IPS-18a (cell line): ENCODE data around the gene TMEM131.
"Not testable (repeated sequence)": the region's sequence is repeated elsewhere in the genome, so short reads cannot be mapped to it uniquely, and the experiment has no call there.

Experiments used
- H3K27ac ChIP-seq: one replicate; pipeline ENCODE4 v1.5.1; 2013; ENCODE audit warnings: low read length
- H3K27me3 ChIP-seq: one replicate; pipeline ENCODE4 v1.6.1; 2013; ENCODE audit warnings: mild to moderate bottlenecking, low read length; ENCODE audit not compliant: control insufficient read depth, insufficient read depth
- H3K36me3 ChIP-seq: one replicate; pipeline ENCODE4 v1.6.1; 2013; ENCODE audit warnings: low read depth, low read length; ENCODE audit not compliant: control insufficient read depth
- H3K4me1 ChIP-seq: one replicate; pipeline ENCODE4 v1.6.1; 2013; ENCODE audit warnings: low read depth, low read length; ENCODE audit not compliant: control insufficient read depth
- H3K4me3 ChIP-seq: one replicate; pipeline ENCODE4 v1.5.1; 2013; ENCODE audit warnings: low read length
- H3K9ac ChIP-seq: one replicate; pipeline ENCODE4 v1.6.1; 2013; ENCODE audit warnings: mild to moderate bottlenecking, low read length, moderate library complexity
- H3K9me3 ChIP-seq: one replicate; pipeline ENCODE4 v1.6.1; 2013; ENCODE audit warnings: low read depth, low read length; ENCODE audit not compliant: control insufficient read depth

The TMEM131 gene

DNA sequence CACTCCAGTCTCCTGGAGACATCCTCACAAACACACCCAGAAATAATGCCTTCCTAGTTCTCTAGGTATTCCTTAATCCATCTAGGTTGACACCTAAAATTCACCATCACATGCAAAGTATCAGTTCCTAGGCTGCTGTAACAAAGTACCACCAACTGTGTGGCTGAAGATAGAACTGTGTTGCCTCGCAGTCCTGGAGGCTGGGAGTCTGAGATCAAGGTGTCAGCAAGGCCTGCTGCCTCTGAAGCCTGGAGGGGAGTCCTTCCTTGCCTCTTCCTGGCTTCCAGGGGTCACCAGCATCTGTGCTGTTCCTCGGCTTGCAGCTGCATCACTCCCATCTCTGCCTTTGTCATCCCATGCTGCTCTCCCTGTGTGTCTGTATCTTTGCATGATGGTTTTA lies 36.3 kb upstream of the TMEM131 start:
- no peaks in the 10 kb centered on the region for H3K36me3 ChIP-seq
- H3K4me1 ChIP-seq: peaks cover 10% of the 10 kb centered on the region
- no peaks in the 10 kb centered on the region for H3K27me3 ChIP-seq

DNA sequence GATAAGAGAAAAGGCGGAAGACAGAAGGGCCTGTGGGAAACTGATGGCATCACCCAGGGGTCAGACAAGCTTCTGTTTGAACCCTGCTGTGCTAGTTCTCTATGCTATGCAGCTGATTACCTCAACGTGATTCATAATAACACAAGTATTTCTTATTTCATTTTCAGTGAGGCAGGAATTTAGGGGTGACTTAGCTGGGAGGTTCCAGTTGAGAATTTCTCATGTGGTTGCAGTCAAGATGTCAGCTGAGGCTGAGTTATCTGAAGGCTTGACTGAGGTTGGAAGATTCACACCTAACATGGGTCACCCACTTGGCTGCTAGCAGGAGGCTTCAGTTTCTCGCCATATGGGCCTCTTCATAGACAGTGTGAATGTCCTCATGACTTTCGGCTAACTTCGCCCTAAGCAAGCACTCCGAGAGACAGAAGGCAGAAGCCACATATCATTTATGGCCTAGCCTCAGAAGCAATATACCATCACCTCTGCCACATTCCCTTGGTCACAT lies 34.0 kb upstream of the TMEM131 start:
- no peak overlapping the region for H3K9ac ChIP-seq
- H3K27ac ChIP-seq: no peak overlapping the region
- no peaks in the 10 kb centered on the region for H3K27me3 ChIP-seq
- H3K9me3 ChIP-seq: no peaks in the 10 kb centered on the region
- no peaks in the 10 kb centered on the region for H3K36me3 ChIP-seq
- peaks cover 6% of the 10 kb centered on the region for H3K4me1 ChIP-seq
- no peak overlapping the region for H3K4me3 ChIP-seq

More for the DNA sequence above, 36.3 kb upstream of the TMEM131 start:
- Histone ChIP-seq H3K27ac (no peak overlapping the region), H3K9me3 (no peaks in the 10 kb centered on the region), H3K4me3 (no peak overlapping the region), H3K9ac (no peak overlapping the region)

DNA sequence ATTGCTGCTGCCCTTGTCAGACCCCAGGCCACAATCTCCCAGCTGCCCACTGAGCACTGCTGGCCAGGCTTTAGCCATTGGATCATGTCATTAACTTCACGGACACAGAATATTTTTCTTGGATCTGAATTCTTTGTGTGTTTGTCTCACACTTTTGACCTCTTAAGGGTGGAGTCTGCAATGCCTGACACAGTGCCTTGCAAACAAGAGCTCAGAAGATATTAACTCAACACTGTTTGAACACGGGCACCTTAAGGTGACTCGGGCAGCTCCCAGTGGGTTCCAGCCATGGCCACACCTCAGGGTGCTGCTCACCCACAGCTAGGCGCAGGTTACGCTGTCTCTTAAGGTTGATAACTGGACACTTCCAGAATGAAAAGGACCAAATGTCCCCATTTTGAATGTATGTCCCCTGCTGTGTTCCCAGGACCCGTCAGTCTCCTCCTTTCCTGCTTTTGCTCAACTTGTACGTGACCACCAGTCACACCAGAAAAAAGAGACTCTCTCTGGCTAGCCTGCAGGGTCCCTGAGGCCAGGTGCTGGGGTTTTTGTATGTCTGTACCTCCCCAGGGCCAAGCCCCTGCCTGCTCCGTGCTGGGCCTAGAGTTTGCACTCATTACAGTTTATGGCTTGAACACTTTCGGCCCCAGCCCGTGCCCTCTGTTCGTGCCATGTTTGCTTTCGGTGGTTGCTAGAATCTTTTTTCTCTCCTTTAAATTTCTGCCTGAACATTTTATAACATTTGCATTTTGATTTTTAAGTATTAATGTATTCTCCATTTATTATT lies 33.4 kb upstream of the TMEM131 start:
- no peaks in the 10 kb centered on the region for H3K36me3 ChIP-seq
- no peaks in the 10 kb centered on the region for H3K27me3 ChIP-seq
- H3K9me3 ChIP-seq: no peaks in the 10 kb centered on the region
- no peak overlapping the region for H3K4me3 ChIP-seq
- H3K9ac ChIP-seq: no peak overlapping the region
- no peak overlapping the region for H3K27ac ChIP-seq
- peaks cover 2% of the 10 kb centered on the region for H3K4me1 ChIP-seq

DNA sequence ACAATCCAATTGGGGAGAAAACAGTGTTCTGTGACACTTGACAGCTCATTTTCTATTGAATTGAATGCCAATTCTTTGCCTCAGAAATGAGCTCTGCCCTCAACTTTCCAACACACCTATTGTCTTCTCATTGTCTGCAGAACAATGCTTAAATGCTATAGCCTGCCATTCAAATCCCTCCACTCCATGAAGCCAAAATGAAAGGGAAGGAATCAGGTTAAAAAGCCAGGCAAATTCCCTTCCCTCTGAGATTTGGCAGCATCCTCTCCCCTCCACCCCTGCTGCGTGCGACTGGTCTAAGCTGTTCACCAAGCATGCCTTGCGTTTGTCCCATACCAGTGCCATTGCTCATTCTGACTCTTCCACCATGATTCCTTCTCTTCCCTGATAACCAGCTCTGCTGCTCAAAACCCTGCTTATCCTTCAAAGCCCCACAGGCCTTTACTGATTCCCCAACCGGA lies 32.4 kb upstream of the TMEM131 start:
- Histone ChIP-seq H3K4me3 (no peak overlapping the region), H3K4me1 (no peaks in the 10 kb centered on the region), H3K9ac (no peak overlapping the region), H3K9me3 (no peaks in the 10 kb centered on the region), H3K27ac (no peak overlapping the region), H3K27me3 (no peaks in the 10 kb centered on the region), H3K36me3 (no peaks in the 10 kb centered on the region)

DNA sequence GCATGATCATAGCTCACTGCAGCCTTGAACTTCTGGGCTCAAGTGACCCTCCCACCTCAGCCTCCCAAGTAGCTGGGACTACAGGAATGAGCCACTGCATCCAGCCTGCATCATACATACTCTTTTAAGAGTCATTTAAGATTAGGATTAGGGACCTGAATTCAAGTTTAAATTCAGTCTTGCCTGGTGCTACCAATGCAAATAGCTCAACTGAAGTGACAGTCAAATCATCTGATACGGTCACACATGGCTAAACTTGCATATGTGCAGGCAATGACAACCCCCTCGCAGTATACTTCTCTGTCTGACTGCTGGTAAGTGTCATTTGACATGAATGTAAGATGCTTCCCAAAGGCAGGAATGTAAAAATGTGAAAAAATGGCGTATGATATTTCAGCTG lies 31.8 kb upstream of the TMEM131 start:
- no peak overlapping the region for H3K9ac ChIP-seq
- H3K27ac ChIP-seq: no peak overlapping the region
- H3K4me3 ChIP-seq: no peak overlapping the region
- H3K36me3 ChIP-seq: no peaks in the 10 kb centered on the region
- H3K27me3 ChIP-seq: no peaks in the 10 kb centered on the region
- no peaks in the 10 kb centered on the region for H3K4me1 ChIP-seq
- H3K9me3 ChIP-seq: no peaks in the 10 kb centered on the region

DNA sequence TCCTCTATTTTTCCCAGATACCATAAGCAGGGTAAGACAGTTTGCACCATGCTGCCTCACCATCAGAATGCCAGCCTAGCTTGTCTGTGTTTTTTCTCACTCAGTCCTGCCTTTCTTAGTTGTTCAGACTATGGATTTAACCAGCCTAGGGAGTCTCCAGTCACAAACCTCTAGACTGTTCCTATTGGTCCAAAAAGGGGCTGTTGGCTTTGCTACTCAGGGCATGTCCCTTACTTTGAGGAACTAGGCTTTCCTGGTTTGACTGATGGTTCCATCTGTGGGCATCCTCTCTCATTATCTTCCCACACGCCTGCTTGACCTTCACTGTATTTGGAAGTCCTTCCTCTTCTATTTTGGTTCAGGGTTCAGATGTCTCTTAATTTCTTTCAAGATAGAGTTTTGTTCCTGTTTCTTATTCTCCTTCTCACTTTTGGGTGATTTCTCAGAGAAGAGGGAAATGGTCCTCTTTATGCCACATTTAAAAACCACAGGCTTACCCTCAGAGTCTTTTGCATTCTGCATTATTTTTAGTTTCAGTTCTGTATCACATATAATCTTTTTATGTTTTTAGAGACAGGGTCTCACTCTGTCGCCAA lies 31.3 kb upstream of the TMEM131 start:
- Histone ChIP-seq H3K27ac (no peak overlapping the region), H3K9ac (no peak overlapping the region), H3K4me3 (no peak overlapping the region), H3K27me3 (no peaks in the 10 kb centered on the region), H3K36me3 (no peaks in the 10 kb centered on the region), H3K9me3 (no peaks in the 10 kb centered on the region), H3K4me1 (no peaks in the 10 kb centered on the region)

DNA sequence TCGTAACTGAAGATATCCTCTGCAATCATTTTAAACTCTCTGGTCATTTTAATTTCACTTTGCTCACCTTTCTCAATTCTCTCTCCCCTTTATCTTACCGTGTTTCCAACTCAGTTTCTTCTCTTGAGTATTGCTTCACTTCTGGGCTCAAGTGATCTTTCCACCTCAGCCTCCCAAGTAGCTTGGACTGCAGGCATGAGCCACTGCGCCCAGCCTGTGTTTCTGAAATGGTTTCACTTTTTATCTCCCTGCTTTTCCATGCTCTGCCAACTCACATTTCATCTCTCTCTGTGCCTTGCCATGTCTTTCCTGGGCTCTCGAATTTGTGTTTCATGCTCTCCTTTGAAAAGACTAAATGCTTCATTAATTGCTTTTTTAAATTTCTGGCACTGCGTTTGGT lies 30.5 kb upstream of the TMEM131 start:
- Histone ChIP-seq H3K27me3 (no peaks in the 10 kb centered on the region), H3K4me3 (no peak overlapping the region), H3K9ac (no peak overlapping the region), H3K27ac (no peak overlapping the region), H3K9me3 (no peaks in the 10 kb centered on the region), H3K36me3 (no peaks in the 10 kb centered on the region), H3K4me1 (no peaks in the 10 kb centered on the region)

DNA sequence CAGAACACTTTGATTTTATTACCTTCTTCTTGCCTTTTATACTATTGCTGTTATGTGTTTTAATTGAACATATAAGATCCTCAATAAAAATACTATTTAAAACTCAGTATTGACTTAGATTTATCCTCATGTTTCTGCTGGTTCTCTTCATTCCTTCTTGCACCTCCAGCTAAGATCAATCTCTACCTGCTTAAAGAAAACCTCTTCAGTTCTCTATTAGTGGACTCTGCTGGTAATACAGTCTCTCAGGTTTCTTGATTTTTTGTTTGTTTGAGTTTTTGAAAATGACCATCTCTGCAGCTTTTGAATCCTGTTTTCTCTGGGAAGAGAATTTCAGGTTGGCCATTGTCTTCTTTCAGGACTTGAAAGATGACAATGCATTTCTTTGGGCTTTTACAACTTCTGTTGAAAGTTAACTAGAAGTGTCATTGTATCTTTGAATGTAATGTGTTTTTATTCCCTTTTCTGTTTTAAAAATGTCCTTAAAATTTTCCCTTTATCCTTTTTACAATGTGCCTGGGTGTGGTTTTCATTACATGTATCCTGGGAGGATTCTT lies 29.8 kb upstream of the TMEM131 start:
- Histone ChIP-seq H3K4me1 (no peaks in the 10 kb centered on the region), H3K9ac (no peak overlapping the region), H3K9me3 (no peaks in the 10 kb centered on the region), H3K4me3 (no peak overlapping the region), H3K27me3 (no peaks in the 10 kb centered on the region), H3K36me3 (no peaks in the 10 kb centered on the region), H3K27ac (no peak overlapping the region)

DNA sequence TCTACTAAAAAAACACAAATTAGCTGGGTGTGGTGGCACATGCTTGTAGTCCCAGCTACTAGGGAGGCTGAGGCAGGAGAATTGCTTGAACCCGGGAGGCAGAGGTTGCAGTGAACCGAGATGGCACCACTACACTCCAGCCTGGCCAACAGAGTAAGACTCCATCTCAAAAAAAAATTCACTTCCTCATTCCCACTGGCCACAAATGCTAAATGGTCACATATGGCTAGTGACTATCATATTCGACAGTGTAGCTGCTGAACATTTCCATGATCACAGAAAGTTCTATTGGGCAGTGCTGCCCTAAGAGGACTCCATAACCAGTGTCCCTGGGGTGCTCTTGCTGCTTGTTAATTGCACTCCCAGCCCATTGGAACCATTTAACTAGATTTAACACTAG lies 26.3 kb upstream of the TMEM131 start:
- not testable (repeated sequence) for H3K27me3 ChIP-seq, H3K9ac ChIP-seq, H3K4me1 ChIP-seq, H3K36me3 ChIP-seq, H3K9me3 ChIP-seq, H3K27ac ChIP-seq, H3K4me3 ChIP-seq

DNA sequence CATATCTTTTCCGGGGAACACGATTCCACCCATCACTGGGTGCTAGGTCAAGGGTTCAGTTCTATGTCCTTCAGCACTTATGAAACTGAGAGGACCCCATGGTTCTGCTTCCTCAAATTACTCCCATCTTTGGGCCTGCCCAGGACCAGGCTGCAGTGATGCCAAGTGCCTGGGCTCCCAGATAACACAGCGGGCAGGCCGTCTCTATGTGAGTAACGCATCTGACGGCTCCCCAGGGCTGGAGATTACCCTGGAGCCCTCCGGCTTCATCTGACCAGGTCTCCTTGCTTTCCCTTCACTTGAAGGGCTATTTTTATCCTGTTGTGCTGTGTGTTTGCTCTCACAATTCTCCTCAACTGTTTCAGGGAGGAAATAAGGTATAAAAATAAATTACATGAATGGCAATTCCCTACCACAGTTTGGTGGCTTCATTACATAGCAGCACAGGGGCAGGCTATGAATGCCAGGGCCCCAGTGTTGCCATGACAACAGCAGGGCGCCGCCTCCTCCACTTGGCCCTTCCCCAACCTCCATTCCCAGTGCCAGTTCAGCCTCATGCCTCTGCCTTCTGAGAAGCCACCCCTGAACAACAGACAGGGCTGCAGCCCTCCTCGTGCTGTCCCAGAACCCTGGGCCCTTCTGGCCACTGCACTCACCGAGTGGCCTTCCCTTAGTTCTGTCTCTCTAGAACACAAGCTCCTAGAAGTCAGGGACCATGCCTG lies 25.4 kb upstream of the TMEM131 start:
- Histone ChIP-seq H3K27ac (no peak overlapping the region), H3K9me3 (no peaks in the 10 kb centered on the region), H3K9ac (no peak overlapping the region), H3K27me3 (no peaks in the 10 kb centered on the region), H3K36me3 (no peaks in the 10 kb centered on the region), H3K4me1 (no peaks in the 10 kb centered on the region), H3K4me3 (no peak overlapping the region)

DNA sequence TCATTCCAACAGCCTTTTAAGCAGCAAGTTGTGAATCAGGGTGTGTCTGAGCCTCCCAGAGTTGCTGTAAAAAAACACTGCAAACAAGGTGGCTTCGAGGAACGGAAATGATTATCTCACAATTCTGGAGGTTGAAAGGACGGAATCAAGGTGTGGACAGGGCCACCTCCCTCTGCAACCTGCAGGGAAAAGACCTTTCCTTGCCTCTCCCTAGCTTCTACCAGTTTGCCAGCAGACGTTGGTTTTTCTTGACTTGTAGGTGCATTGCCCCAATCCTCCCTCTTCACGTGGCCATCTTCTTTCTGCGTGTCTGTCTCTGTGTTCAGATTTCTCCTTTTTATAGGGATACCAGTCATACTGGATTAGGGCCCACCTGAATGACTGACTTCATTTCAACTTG lies 24.8 kb upstream of the TMEM131 start:
- no peaks in the 10 kb centered on the region for H3K9me3 ChIP-seq
- no peak overlapping the region for H3K27ac ChIP-seq
- no peaks in the 10 kb centered on the region for H3K27me3 ChIP-seq
- no peak overlapping the region for H3K9ac ChIP-seq
- H3K4me3 ChIP-seq: no peak overlapping the region
- no peaks in the 10 kb centered on the region for H3K4me1 ChIP-seq
- no peaks in the 10 kb centered on the region for H3K36me3 ChIP-seq
